IPS-18a (cell line): Measurements from ENCODE around the gene USE1.

Source experiments
- H3K27ac ChIP-seq: one replicate; pipeline ENCODE4 v1.5.1; 2013; ENCODE audit warnings: low read length
- H3K27me3 ChIP-seq: one replicate; pipeline ENCODE4 v1.6.1; 2013; ENCODE audit warnings: mild to moderate bottlenecking, low read length; ENCODE audit not compliant: control insufficient read depth, insufficient read depth
- H3K36me3 ChIP-seq: one replicate; pipeline ENCODE4 v1.6.1; 2013; ENCODE audit warnings: low read depth, low read length; ENCODE audit not compliant: control insufficient read depth
- H3K4me1 ChIP-seq: one replicate; pipeline ENCODE4 v1.6.1; 2013; ENCODE audit warnings: low read depth, low read length; ENCODE audit not compliant: control insufficient read depth
- H3K4me3 ChIP-seq: one replicate; pipeline ENCODE4 v1.5.1; 2013; ENCODE audit warnings: low read length
- H3K9ac ChIP-seq: one replicate; pipeline ENCODE4 v1.6.1; 2013; ENCODE audit warnings: mild to moderate bottlenecking, low read length, moderate library complexity
- H3K9me3 ChIP-seq: one replicate; pipeline ENCODE4 v1.6.1; 2013; ENCODE audit warnings: low read depth, low read length; ENCODE audit not compliant: control insufficient read depth

Gene USE1

DNA sequence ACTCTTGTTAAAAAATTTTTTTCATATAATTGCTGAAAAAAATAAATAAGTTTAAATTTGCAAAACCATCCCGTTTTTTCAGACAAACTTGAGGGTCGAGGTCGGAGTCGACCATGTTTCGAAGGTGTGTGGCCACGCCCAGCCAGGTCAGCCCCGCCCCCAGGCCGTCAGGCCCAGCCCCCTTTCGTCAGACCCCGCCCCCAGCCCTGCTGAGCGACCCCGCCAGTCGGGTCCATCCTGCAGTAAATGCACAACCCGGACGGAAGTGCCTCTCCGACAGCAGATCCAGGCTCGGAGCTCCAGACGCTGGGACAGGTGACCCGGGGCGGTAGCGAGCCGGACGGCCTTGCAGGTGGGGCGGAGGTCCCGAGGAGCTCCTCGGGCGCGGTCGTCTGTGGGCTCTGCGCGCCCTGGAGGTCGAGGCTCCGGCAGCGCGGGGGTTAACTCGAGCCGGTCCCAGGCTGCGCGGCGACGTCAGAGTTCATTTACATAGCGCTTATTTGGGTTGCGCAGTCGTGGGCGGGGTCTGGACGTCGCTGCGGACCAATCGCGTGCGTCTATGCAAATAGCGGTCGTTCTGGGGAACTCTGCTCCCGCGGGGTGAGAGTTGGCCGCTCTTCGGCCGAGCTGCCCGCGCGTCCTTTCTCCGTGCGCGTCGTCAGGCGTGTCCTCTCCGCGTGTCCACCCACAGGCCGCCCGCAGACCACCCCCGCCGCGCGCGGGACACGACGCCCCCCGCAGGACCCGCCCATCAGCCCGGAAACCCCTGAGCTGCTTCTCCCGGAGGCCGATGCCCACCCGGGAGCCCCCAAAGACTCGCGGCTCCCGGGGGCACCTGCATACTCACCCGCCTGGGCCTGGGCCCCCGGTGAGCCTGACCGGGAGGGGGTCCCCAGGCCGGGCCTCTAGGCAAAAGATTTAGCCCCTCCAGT is 11.1 kb downstream of the USE1 start, which contains the start of gene OCEL1:
Gene OCEL1 (plus strand): TSS at position 225 of the 932 bp plus-strand sequence. CDS start 22 bp downstream, at position 247.
- H3K9me3 ChIP-seq, result no peaks in the 10 kb centered on the region
- H3K9ac ChIP-seq, result peak within 1 kb of the TSS; percentile 39
- peak within 1 kb of the TSS; percentile 55 for H3K4me3 ChIP-seq
- no peak within 1 kb of the TSS for H3K27ac ChIP-seq
- H3K36me3 ChIP-seq, result peaks cover 9% of the 10 kb centered on the region
- H3K27me3 ChIP-seq, result no peaks in the 10 kb centered on the region
- H3K4me1 ChIP-seq, result no peaks in the 10 kb centered on the region

DNA sequence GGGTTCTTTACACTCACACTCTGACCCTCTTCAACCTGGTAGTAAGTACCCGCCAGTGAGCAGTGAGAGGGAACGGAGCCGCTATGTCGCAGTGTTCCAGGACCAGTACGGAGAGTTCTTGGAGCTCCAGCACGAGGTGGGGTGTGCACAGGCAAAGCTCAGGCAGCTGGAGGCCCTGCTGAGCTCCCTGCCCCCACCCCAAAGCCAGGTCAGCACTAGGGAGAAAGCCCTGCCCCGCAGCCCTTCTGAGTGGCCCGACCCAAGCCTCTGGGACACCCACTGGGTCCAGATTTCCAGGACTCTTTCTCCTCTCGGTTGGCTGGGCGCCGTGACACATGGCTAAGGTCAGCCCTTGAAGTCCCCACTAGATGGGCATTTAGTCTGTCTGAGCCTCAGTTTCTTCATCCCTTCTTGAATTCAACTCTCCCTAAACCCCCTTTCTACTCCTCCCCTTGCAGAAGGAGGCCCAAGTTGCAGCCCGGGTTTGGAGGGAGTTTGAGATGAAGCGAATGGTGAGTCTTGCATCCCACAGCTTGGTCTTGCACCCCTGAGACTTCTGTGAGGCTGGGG is 12.7 kb downstream of the USE1 start:
- no peaks in the 10 kb centered on the region for H3K4me1 ChIP-seq
- no peak overlapping the region for H3K4me3 ChIP-seq
- H3K36me3 ChIP-seq, result peaks cover 20% of the 10 kb centered on the region
- no peak overlapping the region for H3K9ac ChIP-seq
- no peaks in the 10 kb centered on the region for H3K27me3 ChIP-seq
- no peaks in the 10 kb centered on the region for H3K9me3 ChIP-seq
- no peak overlapping the region for H3K27ac ChIP-seq

DNA sequence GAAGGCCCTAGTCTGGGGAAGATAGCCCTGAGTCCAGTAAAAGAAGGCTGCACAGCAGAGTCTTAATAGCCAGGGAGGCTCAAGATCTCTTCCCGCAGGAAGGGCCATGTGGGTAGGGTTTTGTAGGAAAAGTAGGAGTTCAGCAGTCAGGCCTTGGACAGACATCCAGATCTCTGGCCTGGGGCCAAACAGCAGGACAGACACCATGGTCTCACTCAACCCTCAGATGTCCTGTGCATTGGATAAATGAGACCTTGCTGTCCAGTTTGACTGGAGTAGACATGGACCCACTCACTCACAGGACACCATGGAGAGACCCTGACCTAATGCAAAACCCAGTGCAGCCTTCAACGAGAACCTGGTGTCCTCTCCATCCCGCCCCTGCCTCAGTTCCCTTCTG is 14.7 kb downstream of the USE1 start:
- Histone ChIP-seq H3K27me3 (no peaks in the 10 kb centered on the region), H3K36me3 (peaks cover 26% of the 10 kb centered on the region), H3K4me1 (no peaks in the 10 kb centered on the region), H3K27ac (no peak overlapping the region), H3K4me3 (no peak overlapping the region), H3K9me3 (no peaks in the 10 kb centered on the region), H3K9ac (no peak overlapping the region)

DNA sequence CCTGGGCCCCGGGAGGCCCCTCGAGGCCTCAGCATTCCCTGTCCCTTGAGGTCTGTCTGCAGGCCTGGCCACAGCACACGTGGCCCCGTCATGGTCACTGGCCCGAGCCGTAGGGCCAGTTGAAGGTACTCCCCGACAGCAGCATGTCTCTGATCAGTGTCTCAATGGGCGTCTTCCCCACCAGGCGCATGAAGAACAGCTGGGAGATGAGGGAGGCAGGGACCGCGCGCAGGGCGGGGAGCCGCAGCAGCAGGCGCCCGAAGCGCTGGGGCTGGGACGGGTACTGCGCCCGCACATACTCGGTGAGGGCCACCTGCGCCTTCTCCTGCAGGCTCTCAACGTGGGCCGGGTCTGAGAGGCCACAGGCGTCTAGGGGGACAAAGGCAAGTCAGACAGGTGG is 17.1 kb downstream of the USE1 start:
- H3K36me3 ChIP-seq, result peaks cover 26% of the 10 kb centered on the region
- H3K27me3 ChIP-seq, result no peaks in the 10 kb centered on the region
- no peaks in the 10 kb centered on the region for H3K9me3 ChIP-seq
- peaks cover 5% of the 10 kb centered on the region for H3K4me1 ChIP-seq
- H3K4me3 ChIP-seq, result no peak overlapping the region
- no peak overlapping the region for H3K9ac ChIP-seq
- no peak overlapping the region for H3K27ac ChIP-seq

DNA sequence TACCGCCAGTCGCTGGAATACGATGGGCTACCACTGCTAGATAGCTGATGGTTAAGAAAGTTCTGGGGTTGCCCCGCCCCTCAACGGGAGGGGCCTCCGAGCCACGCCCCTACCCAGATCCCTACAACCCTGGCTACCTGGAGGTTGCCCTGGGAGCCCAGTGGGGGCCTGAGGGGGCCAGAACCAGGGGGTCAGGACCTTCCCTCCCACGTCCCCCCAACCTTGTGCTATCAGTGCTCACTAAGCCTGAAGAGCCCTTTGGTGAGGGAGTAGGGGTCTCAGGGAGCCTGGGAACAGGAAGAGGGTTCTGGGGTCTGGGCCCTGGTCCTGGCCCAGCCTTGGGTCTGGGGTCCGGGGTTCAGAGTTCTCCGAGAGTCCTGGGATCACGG is 19.7 kb downstream of the USE1 start:
- no peaks in the 10 kb centered on the region for H3K9me3 ChIP-seq
- H3K4me3 ChIP-seq, result peak overlapping the region; percentile 85
- peaks cover 36% of the 10 kb centered on the region for H3K36me3 ChIP-seq
- H3K27ac ChIP-seq, result peak overlapping the region; percentile 30
- peak overlapping the region; percentile 70 for H3K9ac ChIP-seq
- H3K27me3 ChIP-seq, result no peaks in the 10 kb centered on the region
- H3K4me1 ChIP-seq, result peaks cover 5% of the 10 kb centered on the region

DNA sequence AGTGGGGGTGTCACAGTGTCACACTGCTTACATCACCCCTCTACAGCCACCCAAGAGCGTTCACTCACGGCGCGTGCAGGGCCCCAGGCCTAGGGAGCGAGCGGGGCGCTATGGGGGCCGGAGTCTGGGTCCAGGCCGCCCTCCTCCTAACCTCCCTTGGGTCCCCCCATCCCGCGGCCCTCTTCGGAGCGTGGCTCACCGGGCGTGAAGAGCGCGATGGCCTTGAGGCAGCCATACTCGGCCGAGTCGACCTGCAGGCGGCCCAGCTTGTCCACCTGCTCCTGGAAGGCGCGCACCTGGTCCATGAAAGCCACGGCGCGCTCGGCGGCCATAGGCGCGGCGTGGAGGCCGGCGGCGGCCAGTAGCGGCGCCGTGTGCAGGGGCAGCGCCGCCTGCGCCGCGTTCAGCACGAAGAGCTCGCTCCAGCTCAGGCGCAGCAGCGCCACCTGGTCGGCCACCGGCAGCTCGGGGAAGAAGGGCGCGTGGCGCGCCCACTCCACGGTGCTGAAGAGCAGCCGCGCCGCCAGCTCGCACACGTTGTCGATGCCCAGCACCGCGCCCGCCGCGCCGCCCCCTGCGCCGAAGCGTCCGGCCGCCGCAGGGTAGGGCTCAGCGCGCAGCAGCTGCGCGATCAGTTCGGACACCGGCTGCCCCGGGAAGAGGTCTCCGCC is 20.3 kb downstream of the USE1 start:
- Histone ChIP-seq H3K9me3 (no peaks in the 10 kb centered on the region), H3K4me1 (peaks cover 5% of the 10 kb centered on the region), H3K9ac (peak overlapping the region; percentile 70), H3K27me3 (no peaks in the 10 kb centered on the region), H3K36me3 (peaks cover 34% of the 10 kb centered on the region), H3K4me3 (peak overlapping the region; percentile 85), H3K27ac (peak overlapping the region; percentile 30)

DNA sequence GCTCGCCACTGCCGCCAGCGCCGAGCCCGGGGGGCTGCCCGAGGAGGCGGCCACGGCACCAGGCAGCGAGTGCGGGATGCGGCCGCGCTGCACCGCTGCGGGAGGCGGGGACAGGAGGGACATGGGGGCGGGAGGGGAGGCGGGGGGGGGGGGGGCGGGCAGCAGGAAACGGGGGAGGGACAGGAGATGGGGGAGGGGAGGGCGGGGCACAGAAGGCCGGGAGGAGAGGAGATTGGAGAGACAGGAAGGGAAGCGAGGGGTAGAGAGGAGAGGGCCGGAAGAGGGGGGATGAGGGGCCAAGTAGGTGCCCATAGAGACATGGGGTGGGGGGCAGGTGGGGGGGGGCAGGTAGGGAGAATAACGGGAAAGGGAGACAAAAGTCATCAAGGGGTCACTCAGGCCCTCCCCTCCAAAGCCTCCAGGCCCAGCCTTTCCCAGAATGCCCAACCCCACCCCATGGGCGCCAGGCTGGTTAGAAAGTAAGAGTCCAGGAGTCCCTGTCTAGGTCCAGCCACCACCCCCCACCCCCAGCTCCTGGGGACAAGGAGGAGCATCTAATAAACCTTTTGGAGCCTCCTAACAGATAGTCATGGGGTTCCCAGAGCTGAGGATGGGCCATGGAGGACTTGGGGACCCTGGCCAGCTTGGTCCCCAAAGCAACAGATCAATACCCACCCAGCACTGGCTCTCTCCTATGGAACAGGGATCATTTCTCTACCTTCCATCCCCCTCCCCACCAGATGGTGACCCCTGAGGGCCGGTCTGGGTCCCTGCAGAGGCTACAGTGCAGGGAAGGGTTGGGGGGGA is 21.0 kb downstream of the USE1 start:
- H3K36me3 ChIP-seq, result peaks cover 31% of the 10 kb centered on the region
- H3K27ac ChIP-seq, result no peak overlapping the region
- H3K27me3 ChIP-seq, result no peaks in the 10 kb centered on the region
- peak overlapping the region; percentile 85 for H3K4me3 ChIP-seq
- peak overlapping the region; percentile 70 for H3K9ac ChIP-seq
- H3K9me3 ChIP-seq, result no peaks in the 10 kb centered on the region
- H3K4me1 ChIP-seq, result peaks cover 5% of the 10 kb centered on the region

DNA sequence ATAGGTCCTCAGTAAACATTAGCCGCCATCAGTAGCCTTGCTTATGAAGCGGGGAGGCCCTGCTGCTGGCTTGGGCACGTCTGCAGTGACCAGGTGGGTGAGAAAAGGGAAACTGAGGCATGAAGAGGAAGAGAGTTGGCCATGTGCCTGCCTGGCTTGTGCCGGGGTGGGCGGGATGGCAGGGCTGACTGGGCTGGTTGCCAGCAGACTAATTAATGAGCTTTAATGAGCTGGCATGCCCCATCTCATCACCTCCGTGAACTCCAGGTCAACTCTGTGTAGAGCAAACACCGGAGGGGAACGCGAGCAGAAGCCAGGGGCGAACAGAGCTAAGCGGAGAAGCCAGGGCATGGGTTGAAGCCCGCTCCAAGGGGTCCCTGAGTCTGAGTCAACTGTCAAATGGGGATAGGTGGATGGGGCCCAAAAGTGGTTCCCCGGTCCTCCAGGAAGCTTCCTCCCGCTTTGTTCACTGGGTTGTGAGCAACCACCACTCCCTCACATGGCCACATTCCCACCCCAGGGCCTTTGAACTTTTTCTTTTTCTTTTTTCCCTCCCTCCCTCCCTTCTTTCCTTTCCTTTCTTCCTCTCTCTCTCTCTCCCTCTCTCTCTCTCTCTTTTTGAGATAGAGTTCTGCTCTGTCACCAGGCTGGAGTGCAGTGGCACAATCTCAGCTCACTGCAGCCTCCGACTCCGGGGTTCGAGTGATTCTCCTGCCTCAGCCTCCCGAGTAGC is 21.8 kb downstream of the USE1 start:
- Histone ChIP-seq H3K4me3 (no peak overlapping the region), H3K9me3 (no peaks in the 10 kb centered on the region), H3K27ac (no peak overlapping the region), H3K9ac (no peak overlapping the region), H3K4me1 (peaks cover 5% of the 10 kb centered on the region), H3K36me3 (peaks cover 26% of the 10 kb centered on the region), H3K27me3 (no peaks in the 10 kb centered on the region)

DNA sequence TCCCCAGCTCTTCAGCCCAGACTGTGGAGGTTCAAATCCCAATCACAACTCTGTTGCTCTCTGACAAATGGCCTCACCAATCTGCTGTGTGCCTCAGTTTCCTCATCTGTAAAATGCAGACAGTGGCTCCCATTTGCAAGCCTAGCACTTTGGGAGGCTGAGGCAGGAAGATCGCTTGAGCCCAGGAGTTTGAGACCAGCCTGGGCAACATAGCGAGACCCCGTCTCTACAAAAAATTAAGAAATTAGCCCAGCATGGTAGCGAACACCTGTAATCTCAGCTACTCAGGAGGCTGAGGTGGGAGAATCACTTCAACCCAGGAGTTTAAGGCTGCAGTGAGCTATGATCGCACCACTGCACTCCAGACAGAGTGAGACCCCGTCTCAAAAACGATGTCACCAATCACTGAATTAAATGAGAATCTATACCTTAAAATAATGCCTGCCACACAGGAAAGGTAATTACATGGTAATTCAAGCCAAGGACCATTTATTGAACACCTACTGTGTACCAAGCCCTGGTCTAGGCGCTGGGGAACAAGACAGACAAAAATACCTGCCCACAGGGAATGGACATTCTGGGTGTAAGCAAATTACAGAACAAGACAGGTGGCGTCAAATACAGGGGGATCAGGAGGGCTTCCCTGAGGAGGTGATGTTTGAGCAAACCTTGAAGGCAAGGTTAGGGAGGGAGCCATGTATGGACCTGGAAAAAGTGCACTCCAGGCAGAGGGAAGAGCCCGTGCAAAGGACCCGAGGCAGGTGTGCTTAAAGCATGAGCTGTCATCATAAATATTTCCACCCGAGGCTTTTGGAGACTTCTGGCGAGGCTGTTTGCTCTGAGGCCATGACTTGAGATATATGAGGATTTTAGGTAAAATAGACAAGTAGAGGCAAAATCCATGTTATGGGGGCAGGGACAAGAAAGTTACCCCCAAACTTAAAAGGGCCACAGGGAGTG is 22.9 kb downstream of the USE1 start:
- H3K4me1 ChIP-seq, result peaks cover 5% of the 10 kb centered on the region

More for the DNA sequence above, 22.9 kb downstream of the USE1 start:
- Histone ChIP-seq H3K27ac (no peak overlapping the region), H3K36me3 (peaks cover 20% of the 10 kb centered on the region), H3K9me3 (no peaks in the 10 kb centered on the region), H3K4me3 (no peak overlapping the region), H3K27me3 (no peaks in the 10 kb centered on the region), H3K9ac (no peak overlapping the region)
